ENCODE results near the gene PITPNM2.

PITPNM2 gene

DNA sequence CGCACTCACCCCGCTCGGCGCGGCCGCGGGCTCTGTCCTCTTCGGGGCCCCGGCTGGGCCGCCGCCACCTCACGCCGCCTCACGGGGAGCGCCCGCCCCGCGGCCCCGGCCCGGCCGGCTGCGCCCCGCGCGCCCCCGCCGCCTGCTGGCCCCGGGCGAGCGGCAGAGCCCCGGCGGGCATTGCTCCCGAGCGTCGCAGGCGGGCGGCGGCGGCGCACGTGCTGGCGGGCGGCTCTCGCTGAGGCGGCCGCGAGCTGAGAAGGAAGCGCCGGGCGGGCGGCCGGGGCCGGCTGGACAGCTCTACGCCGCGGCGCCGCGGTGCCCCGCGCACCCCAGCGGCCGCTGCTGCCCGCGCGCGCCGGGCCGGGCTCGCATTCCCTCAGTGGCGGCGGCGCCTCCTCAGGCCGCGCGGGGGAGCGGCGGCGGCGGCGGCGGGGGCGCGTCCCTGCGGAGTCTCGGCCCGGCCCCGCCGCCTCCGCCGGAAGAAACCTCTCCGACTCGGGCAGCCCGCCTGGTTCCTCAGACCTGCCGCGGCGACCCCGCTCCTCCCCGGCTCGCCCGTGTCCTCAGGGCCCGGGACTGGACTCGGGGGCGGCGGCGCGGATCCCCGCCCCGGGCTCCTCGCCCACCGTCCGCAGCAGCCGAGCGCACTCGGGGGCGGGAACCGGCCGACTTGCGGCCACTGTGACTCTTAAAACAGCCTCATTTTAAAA is at the start of gene PITPNM2:
Gene PITPNM2, minus strand, starts transcription at position 347 of the 713 bp plus-strand sequence. CDS start 116,500 bp downstream, outside the sequence.
- peak; percentile 53 for DNase-seq

DNA sequence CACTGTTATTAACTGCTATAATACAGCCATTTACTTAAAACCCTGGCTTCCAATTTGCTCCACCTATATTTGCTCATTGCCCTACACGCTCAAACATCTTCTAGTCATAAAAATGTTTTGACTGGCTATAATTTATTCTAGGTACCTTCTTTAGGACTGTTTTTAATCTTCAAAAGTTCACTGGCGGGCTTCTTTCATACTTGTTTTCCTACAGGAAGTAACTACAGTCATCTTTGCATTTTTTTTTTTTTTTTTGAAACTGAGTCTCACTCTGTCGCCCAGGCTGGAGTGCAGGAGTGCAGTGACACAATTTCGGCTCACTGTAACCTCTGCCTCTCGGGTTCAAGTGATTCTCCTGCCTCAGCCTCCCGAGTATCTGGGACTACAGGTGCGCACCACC is 49.5 kb upstream of the PITPNM2 start:
- peak; percentile 1 for DNase-seq

DNA sequence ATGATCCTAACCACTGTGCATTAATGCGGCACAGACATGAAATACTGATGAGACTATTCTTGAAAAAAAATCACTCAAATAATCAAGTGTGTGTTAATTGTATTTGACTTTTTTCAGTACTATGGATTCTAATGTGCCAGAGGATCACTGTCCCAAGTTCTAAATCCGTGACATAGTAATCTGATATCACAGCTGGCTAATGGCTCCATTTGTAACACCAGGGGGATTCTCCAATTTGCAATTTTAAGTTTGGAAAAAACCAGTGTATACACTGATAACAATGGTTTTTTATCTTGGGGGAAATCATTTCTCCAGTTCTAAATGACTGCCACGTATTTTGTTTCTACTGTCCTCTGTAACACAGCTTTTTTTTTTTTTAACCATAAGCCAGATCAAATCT is 49.0 kb upstream of the PITPNM2 start:
- no peak for DNase-seq

DNA sequence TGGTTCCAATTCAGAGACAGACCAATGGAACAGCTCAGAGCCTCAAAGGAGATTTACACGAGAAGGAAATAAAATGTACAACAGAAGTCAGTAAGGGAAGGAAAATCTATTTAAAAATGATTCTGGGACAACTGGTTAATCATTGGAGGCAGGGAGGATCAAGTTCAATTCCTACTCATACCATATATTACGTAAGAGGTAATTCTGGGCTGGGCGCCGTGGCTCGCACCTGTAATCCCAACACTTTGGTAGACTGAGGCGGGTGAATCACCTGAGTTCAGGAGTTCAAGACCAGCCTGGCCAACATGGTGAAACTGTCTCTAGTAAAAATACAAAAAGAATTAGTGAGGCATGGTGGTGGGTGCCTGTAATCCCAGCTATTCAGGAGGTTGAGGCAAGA is 36.7 kb upstream of the PITPNM2 start:
- DNase-seq, result no peak

DNA sequence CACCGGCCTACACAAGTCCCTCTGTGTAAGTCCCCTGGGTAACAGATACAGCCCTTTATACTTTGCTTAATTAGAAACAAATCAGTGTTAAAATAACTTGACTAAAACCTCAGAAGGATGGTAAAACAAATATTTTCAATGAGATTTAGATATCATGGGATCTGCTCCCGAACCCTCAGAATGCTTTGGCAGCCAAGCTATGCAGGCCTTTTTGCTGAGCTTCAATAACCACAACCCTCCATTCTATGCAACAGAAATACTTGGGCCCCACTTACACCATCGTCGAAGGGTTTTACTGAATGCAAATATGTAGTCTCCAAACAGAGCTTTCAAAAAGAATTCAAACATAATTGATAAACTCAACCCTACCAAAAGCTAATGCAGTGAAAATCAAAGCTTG is 29.3 kb upstream of the PITPNM2 start:
- no peak for DNase-seq

DNA sequence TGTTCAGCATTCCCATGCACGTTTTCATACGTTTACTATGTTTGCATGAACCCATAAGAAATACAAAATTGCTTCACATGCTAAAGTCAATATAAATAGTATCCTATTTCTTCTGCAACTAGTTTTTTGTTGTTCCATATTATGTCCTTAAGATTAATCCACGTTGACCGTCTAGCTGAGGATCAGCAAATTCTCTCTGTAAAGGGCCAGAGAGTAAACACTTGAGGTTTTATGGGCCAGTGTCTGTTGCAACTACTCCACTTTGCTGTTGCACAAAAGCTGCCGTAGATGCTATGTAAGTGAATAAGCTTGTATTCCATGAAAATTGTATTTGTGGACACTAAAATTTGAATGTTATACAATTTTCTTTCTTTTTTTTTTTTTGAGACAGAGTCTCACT is 21.1 kb upstream of the PITPNM2 start:
- DNase-seq, result no peak

DNA sequence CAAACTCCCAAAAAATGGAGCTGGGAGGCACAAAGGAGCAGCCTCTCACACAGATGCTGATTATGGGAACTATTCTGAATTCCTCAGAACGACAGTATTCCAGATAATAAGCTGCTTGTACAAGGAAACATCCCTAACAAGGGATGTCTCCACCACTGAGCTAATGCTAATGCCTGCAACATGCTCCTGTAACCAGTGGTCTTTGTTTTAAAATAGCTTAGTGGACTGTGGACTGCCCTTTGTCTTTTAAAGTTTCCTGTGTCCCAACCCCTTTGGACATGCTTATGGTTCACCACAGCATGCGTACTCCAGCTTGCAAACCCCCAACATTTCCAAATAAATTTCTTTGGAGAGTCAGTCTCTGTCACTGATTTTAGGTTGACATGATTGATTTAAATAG is 16.4 kb upstream of the PITPNM2 start:
- DNase-seq, result no peak

DNA sequence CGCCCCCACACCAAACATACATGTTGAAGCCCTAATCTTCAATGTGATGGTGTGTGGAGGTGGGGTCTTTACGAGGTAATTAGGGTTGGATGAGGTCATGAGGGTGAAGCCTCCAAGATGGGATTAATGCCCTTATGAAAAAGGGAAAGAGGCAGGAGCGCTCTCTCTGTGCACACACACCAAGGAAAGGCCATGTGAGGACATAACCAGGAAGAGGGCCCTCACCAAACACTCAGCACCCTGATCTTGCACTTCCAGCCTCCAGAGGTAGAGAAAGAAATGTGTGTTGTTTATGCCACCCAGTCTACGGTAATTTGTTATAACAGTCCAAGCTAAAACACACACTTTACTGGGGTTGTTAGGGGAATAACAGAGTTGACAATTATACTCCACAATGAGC is 14.6 kb upstream of the PITPNM2 start:
- DNase-seq, result no peak

DNA sequence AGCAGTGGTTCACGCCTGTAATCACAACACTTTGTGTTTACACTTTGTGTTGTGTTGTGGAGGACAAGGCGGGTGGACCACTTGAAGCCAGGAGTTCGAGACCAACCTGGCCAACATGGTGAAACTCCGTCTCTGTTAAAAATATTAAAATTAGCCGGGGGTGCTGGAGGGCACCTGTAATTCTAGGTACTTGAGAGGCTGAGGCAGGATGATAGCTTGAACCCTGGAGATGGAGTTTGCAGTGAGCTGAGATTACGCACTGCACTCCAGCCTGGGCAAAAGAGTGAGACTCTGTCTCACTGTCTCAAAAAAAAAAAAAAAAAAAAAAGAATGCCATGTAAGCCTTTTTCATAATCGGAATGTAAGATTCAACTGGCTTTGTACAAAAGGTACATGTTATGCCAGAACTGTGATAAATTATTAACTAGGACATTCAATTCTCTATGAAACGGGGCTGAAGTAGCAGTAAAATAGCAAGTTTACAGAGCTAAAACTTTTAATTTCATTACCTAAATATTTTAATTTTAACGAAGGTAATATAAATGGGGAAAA is 13.9 kb upstream of the PITPNM2 start:
- DNase-seq, result no peak

DNA sequence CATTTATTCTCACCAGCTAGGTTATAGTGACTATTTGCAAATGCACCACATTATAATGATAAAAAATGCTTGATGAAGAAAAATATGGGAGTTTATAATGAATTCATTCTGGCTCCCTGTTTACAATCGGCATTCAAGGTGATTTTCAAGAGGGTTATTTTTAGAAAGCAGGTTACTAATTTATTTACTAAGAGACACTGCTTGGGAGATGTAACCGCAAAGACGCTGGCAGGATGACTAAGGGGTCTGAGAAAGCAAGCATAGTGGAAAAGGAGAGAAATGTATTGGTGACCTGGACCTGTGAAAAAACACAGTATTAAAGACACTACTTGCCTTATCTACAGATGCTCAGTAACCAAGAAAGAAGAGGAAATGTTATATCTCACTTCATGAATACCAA is 13.3 kb upstream of the PITPNM2 start:
- DNase-seq, result no peak

DNA sequence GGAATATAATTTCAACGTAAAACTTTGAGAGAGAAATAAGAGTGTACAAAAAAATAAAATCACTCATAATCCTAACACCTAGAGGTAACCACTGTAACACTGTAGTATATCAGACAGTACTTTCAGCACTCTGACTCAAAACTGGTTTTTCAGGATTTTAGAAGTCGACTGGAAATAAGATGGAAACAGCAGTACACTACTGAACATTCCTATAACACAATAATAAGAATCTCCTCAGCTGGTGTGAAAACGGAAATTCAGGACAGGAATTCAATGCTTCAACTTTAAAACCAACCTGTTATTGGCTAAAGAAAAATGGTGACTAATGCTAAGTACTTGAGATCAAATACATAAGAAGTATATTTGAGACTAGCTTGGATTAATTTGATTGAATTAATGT is 12.3 kb upstream of the PITPNM2 start:
- DNase-seq, result no peak

DNA sequence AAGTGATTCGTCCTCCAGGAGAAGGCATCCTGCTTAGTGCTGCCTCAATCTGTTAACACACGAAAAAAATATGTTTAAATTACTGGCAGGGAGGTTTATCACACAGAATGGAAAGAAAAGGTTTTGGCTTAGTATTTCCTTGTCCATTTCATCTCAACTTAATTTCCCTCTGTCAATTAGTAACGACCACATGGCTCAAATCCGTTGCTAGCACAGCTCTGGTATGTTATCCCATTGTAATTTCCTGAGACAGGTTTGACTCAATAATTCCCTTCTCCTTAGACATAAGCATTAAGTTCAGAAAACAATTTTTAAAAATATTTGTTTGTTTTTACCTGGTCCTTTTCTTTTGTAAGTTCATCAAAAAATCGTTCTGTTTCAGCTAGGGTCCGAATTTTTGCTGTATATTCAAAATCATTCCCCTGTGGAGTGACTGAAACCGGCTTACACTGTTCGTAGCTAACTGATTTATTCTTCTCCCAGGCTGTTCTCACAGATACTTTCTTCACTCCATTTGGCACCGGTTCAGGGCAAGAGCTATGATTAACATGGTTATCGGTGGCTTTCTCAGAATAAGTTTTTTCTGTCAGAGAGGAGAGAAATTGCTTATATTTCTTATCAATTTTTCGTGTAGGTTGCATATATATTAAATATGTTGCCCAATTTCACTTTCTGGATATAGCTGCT is 10.1 kb upstream of the PITPNM2 start:
- DNase-seq, result no peak

DNA sequence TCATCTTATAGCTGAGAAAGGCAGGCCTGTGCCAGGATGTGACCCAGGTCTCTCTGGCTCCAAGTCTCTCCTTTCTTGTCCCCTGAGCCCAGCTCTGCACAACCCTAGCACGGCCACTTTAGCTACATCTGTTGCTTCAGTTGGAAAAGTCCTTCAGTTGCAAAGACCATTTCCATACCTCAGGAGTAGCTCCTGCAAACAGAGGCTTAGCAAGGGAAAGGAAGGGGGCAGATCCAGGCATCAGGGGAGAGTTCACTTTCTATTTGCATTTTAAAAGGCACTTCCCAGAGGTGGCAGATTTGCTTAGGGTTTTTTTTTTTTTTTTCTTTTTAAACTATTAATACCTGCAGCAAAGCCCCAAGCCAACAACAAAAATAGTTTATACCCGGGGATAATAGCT is 3.0 kb upstream of the PITPNM2 start:
- DNase-seq, result no peak

DNA sequence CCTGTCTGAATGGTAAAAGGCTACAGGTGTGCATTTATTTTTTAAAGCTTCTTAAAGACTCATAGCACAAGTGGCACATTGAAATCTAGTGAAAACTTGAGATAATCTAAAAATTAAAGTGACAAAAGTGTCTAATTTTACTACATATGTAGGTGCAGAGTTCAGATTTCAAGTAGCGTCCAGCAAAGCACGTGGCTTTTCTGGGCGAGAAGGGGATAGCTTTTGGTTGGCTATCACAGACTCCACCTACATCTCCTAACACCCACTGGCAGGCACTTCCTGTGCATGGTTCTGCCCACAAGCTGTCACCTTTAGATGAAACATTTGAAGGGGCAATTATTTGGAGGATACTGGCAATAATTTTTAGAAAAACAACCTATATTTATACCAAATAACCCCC is 1.9 kb upstream of the PITPNM2 start:
- no peak for DNase-seq

DNA sequence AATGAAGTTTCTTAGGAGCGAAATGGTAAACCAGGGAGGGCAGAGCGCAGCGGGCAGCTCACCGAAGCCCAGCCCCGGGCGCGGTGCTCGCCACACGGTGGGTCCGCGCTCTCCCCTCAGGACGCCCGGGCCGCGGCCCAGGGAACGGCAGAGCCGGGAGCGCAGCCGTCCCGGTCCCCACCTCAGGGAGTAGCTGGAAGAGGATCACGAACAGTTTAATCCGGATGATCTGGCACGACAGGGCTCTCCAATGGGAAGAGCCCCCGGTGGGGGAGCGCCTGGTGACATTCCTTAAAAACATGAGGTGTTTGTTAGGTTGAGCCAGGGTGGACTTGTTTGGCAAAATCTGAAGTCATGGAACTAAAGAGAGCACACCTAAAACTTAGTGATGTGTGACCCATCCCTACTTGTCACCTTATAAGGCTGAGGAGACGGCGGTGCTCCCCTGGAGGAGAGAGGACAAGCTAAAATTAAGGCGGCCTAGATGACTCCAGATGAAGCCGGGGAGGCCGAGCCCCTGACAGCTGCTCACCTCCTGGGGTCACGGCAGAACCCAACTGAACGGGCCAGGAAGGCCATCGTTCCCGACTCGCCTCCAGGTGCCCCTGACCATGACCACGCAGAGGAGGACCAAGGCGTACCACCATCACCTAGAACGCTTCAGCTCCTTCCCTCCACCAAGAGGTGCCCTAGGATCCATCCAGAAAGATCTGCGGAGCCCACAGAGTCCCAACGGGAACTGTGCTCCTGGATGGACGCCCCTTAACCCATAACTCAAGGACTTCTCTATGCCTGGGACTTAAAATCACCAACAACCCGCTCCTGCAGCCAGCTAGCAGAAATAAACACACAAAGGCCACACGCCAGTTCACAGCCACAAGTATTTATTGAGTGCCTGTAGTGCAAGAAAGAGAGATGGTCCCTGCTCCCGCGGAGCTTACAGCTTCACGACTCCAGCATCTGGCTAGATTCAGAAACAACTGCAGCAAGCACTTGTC is 866 bp upstream of the PITPNM2 start:
- DNase-seq, result no peak

DNA sequence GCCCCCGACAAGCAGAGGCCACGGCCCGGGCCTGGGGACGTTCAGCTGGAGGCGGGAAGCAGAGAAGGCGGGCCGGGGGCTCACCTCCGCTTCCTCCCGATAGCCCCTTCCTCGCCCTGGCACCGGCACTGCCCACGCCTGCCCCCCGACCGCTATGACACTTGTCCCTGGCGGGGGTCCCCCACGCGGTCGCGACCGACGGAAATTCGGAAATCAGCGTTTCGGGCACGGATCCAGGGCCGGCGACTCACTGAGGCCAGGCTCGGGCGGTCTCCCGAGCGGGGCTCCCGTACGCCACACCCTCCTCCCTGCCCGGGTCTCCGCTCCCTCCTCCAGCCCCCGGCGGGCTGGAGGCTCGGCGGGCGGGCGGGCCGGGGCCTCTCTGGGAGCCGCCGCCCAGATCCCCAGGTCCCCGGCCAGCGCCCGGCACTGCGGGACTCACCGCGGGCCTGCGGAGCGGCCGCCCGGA is 581 bp downstream of the PITPNM2 start:
- peak; percentile 20 for DNase-seq

DNA sequence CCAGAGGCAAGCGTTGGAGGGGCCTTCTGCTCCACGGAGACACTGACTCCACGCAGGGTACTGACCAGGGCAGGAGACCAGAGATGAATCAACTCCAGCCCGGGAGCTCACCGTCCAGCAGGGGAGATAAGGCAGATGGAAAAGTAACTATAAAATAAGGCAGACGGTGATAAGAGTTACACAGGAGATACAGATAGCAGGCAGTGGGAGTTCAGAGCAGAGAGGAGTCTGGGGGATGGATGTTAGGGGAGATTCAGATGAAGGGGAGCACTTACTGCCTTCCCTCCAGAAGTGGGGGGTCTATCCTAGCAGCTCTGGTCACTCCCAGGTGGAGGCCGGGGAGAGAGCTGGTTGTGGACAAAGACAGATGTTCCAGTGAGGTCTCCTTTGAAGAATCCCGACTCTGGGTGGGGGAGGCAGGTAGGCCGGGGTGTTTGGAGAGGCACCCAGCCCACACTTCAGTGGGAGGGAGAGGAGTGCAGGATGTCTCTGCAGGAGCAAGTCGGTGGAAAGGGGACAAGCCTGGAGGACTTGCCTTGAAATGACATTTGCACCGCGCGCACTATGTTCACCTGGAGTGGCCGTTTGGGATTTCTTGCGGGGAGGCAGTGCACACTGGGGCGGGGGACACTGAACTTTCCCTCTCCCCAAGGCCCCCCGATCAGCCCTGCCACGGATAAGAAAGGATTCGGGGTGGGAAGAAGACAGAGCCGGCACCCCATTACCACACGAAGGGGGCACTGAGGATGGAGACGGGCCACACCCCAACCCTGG is 1.2 kb downstream of the PITPNM2 start:
- no peak for DNase-seq

DNA sequence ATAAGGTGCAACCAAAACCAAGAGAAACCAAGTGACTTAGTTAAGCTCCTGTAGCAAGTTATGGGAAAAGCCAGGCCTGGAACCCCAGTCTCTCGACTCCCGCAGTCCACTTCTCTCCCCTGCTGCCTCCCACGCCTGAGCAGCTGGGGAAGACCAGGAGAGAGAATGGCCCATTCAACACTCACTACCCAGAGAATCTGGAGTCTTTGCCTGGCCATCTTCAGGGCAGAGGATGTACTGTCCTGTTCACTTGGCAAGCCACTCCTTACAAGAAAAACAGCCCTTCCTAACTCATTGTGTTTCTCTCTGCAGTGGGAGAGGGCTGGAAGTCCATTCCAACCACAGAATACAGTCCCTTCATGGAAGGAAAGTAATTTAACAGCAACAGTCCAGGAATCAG is 1.8 kb downstream of the PITPNM2 start:
- no peak for DNase-seq

DNA sequence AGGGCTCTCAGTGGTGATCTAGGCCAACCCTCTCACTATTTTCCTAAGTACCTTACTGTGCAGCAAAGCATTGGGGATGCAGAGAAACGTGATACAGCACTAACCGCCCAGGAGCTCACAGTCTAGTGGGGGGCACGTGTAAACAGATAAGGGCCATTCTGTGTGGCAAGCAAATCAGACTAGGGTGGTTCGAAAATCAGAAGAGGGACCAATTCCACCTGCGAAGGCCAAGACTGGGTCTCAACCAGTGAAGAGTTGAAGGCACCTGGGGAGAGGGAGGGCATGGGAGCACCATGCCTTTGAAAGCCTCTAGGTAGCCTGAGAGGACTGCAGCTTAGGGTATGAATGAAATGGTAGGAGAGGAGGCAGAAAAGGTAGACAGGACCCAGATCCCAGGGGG is 2.2 kb downstream of the PITPNM2 start:
- no peak for DNase-seq

DNA sequence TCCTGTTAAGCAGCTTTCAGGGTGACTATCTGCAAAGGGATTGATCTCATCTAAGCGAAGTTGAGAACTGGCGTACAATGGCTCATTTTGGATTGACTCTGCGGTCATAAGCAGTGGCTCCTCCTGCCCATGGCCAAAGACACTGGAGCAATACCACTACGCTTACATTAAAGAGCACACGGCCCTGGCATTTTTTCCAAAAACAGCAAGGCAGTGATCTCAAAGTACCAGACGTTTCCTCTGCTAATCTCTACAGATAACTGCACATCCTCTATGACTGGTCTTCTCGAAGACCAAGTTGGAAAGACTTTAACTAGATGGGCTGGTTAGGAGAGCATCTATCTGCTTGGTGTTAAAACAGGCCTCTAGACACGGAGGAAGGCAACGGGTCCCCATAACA is 2.7 kb downstream of the PITPNM2 start:
- no peak for DNase-seq

DNA sequence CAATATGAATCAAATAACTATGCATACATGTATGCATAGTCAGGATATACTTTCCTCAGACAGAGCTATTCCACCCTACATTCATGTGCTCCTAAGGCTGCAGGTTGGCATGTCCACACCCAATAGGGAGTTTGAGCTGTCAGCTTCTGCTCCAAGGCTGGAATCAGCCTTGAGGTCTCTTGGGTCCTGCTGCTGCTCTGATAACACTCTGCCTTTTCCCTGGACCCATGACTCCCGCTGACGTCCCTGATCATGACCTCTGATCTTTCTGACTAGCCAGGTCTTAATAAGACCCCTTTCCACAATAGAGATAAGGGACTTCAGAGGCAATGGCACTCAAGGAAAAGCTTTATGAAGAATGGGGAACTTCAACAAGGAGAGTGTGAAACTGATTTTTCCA is 5.7 kb downstream of the PITPNM2 start:
- DNase-seq, result no peak

DNA sequence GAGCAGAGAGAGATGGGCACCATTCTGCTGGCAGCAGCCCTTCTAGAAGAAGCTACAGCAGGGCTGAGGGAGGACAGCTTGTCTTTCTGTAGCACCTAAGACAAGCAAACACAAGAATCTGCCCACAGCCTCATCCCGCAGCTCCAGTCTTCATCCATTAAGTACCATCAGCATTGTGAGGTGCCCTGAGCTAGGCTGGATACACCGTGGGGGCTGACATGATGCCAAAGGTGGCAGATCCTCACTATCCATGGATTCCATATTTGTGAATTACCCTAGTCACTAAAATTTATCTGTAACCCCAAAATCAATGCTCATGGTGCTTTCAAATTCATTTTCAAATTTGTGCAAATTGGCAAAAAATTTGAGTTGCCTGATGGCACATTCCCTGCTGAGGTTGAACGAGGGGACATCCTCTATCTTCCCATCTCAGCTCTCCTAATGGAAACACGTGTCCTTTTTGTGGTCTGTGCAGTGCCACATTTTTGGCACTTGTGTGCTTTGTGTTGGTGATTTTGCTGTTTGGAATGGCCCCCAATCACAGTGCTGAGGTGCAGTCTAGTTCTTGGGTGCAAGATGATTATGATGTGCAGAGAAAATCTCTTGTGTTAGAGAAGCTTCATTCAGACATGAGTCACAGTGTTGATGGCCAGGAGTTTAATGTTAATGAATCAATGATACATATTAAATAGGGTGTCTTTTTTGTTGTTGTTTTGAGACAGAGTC is 7.0 kb downstream of the PITPNM2 start:
- no peak for DNase-seq

All from CD4-positive, alpha-beta T cell treated with Interleukin-17A for 1 hour (primary cell).